ENCODE measurements around the gene PRRT1.

Gene PRRT1

DNA sequence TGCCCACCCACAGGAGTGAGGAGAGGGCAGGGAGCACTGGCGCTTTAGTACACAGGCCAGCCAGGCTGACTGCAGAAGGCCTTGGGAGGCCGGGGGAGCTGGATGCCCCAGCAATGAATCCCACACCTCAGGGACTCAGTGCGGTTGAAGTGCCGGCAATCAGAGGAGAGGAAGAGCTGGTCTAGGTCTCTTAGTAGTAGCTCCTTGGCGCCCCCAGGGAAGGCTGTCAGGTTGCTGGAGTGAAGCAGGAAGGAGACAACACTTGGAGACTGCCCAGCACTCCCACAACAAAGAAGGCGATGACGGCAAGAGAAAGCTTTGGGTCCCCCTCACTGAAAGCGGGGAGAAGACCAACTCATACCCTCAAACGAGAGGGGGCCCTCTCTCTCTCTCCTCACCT, 34.3 kb downstream of the PRRT1 start:
- TF ChIP-seq CTCF (IDR thresholded peaks at IDR 0.05), result no peak
- TF ChIP-seq ZFX (IDR thresholded peaks at IDR 0.05; ENCODE audit: borderline replicate concordance), result no peak
- no peak overlapping the region for H3K27ac ChIP-seq

GRCh38 chr6:32116674-32117073, 35.1 kb downstream of the PRRT1 start:
- TF ChIP-seq CTCF (IDR thresholded peaks at IDR 0.05), result peak; percentile 46; the same call in 1 of the 2 replicates
- TF ChIP-seq ZFX (IDR thresholded peaks at IDR 0.05; ENCODE audit: borderline replicate concordance), result no peak
- H3K27ac ChIP-seq, result no peak overlapping the region

GRCh38 chr6:32115623-32116022, 36.1 kb downstream of the PRRT1 start:
- no peak for TF ChIP-seq ZFX (IDR thresholded peaks at IDR 0.05; ENCODE audit: borderline replicate concordance)
- no peak for TF ChIP-seq CTCF (IDR thresholded peaks at IDR 0.05)

GRCh38 chr6:32114796-32115195, 36.9 kb downstream of the PRRT1 start:
- TF ChIP-seq CTCF (IDR thresholded peaks at IDR 0.05) (no peak), ZFX (IDR thresholded peaks at IDR 0.05; ENCODE audit: borderline replicate concordance) (no peak)
- no peak overlapping the region for H3K27ac ChIP-seq

More at GRCh38 chr6:32115623-32116022, 36.1 kb downstream of the PRRT1 start:
- no peak overlapping the region for H3K27ac ChIP-seq

DNA sequence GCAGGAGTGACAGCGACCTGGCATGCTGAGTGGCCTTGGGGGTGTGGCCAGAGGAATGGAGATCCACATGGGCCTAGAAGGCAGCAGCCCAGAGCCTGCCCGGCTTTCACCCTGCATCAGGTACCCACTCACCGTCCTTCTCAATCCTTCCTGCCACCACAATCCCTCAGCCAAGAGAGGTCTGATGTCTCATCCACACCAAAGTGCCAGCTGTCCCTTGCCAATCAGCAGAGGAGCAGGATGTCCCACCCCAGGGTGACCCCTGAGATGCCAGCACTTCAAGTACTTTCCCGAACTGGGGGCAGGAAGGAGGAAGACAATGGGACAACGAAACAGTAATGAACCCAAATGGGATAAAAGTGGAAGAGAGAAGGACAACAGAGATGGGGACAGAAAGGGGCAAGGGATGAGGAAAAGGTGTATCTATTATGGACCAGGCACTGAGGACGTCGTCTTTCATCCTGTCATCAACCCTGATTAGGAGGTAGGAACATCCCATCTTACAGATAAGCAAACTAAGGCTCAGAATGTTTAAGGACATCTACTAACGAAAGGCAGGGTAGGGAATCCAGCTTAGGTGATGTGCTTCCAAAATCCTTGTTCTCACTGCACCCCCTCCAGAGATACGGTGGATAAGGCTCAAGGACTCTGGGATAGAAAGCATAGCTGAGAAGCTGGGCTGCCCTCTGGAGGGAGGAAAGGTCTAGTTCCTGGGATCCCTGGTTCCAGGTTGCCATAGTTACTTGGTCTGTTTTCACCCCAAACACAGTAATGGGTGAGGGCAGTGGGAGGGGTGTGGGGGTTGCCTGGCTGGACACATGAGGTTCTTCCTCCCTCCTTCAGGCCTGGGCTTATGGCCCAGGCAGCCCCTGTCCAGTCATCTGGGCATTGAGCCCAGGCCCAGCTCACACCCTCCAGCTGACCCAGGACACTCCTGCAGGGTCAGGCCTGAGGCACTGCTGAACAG, 38.1 kb downstream of the PRRT1 start:
- TF ChIP-seq ZFX (IDR thresholded peaks at IDR 0.05; ENCODE audit: borderline replicate concordance), result no peak
- TF ChIP-seq CTCF (IDR thresholded peaks at IDR 0.05), result no peak
- no peak overlapping the region for H3K27ac ChIP-seq

- no peak for TF ChIP-seq ZFX (IDR thresholded peaks at IDR 0.05; ENCODE audit: borderline replicate concordance)
- no peak for TF ChIP-seq CTCF (IDR thresholded peaks at IDR 0.05)
- no peak overlapping the region for H3K27ac ChIP-seq
Measured at GRCh38 chr6:32112431-32112980, 39.2 kb downstream of the PRRT1 start.

All from 22Rv1 (cell line).